LNCAP (cell line): ENCODE results near the gene HNRNPAB.

ENCODE experiments used
- CTCF ChIP-seq: fragments of 450-650 bp; IDR thresholded peaks from 2 replicates; pipeline ENCODE4 v1.5.1; 2017; ENCODE audit warnings: mild to moderate bottlenecking

Gene HNRNPAB

GRCh38 chr5:178231539-178232123 is 27.3 kb downstream of the HNRNPAB start:
- no peak for TF ChIP-seq CTCF

- TF ChIP-seq CTCF: no peak
These were observed 28.0 kb downstream of the HNRNPAB start, which contains the start of gene PHYKPL for GRCh38 chr5:178232124-178232919. PHYKPL (minus strand) TSS chr5:178232802; CDS start chr5:178232550, 252 bp downstream.

GRCh38 chr5:178232920-178233429 is 28.6 kb downstream of the HNRNPAB start:
- TF ChIP-seq CTCF: no peak

- TF ChIP-seq CTCF: no peak
These were observed 29.9 kb downstream of the HNRNPAB start for GRCh38 chr5:178234121-178234749.

- TF ChIP-seq CTCF: peak; percentile 70
These were observed 30.6 kb downstream of the HNRNPAB start for GRCh38 chr5:178234750-178235587.

GRCh38 chr5:178235588-178235974 is 31.2 kb downstream of the HNRNPAB start:
- no peak for TF ChIP-seq CTCF

GRCh38 chr5:178236126-178236525 is 31.8 kb downstream of the HNRNPAB start:
- no peak for TF ChIP-seq CTCF
